Measurements from ENCODE around the gene PCGF3.

Gene PCGF3

GRCh38 chr4:661881-662761 lies 43.5 kb upstream of the PCGF3 start:
- TF ChIP-seq ZBTB7A (IDR thresholded peaks at IDR 0.05; ENCODE audit: low read depth), result no peak
- TF ChIP-seq TCF12 (IDR thresholded peaks at IDR 0.05; ENCODE audit: low read depth), result no peak
- TF ChIP-seq TAF1 (IDR thresholded peaks at IDR 0.05; ENCODE audit: low read depth), result no peak
- TF ChIP-seq CREB1 (IDR thresholded peaks at IDR 0.05; ENCODE audit: low read depth), result no peak
- no peak for TF ChIP-seq CEBPB (IDR thresholded peaks at IDR 0.05)
- TF ChIP-seq MAX (IDR thresholded peaks at IDR 0.05), result no peak
- TF ChIP-seq FOXM1 (IDR thresholded peaks at IDR 0.05; ENCODE audit: borderline replicate concordance, low read depth), result no peak
- no peak for TF ChIP-seq EP300 (IDR thresholded peaks at IDR 0.05; ENCODE audit: borderline replicate concordance)
- TF ChIP-seq REST (IDR thresholded peaks at IDR 0.05; ENCODE audit: low read depth), result no peak
- TF ChIP-seq USF1 (IDR thresholded peaks at IDR 0.05), result no peak
- TF ChIP-seq RAD21 (IDR thresholded peaks at IDR 0.05; ENCODE audit: low read depth), result no peak
- no peak for TF ChIP-seq NFIC (IDR thresholded peaks at IDR 0.05)
- TF ChIP-seq TEAD4 (IDR thresholded peaks at IDR 0.05), result no peak
- TF ChIP-seq EGR1 (IDR thresholded peaks at IDR 0.05), result no peak
- no peak for TF ChIP-seq YY1 (IDR thresholded peaks at IDR 0.05; ENCODE audit: low read depth)

GRCh38 chr4:663046-663437 lies 42.6 kb upstream of the PCGF3 start:
- TF ChIP-seq TAF1 (IDR thresholded peaks at IDR 0.05; ENCODE audit: low read depth) (no peak), NFIC (IDR thresholded peaks at IDR 0.05) (no peak), CEBPB (IDR thresholded peaks at IDR 0.05) (no peak)

- TF ChIP-seq REST (IDR thresholded peaks at IDR 0.05; ENCODE audit: low read depth), result no peak
- peak; percentile 49; the same call in 1 of the 2 replicates for TF ChIP-seq EGR1 (IDR thresholded peaks at IDR 0.05)
- TF ChIP-seq TCF12 (IDR thresholded peaks at IDR 0.05; ENCODE audit: low read depth), result no peak
- peak; percentile 83 for TF ChIP-seq USF1 (IDR thresholded peaks at IDR 0.05)
- TF ChIP-seq TAF1 (IDR thresholded peaks at IDR 0.05; ENCODE audit: low read depth), result no peak
- no peak; the same call in 1 of the 2 replicates for TF ChIP-seq ZBTB7A (IDR thresholded peaks at IDR 0.05; ENCODE audit: low read depth)
- TF ChIP-seq MAX (IDR thresholded peaks at IDR 0.05), result peak; percentile 14; the same call in 1 of the 2 replicates
Measured at GRCh38 chr4:663438-664428, 41.9 kb upstream of the PCGF3 start.

GRCh38 chr4:664713-665231 lies 40.9 kb upstream of the PCGF3 start:
- no peak for TF ChIP-seq FOXM1 (IDR thresholded peaks at IDR 0.05; ENCODE audit: borderline replicate concordance, low read depth)
- no peak for TF ChIP-seq USF1 (IDR thresholded peaks at IDR 0.05)
- no peak for TF ChIP-seq EGR1 (IDR thresholded peaks at IDR 0.05)
- no peak for TF ChIP-seq TAF1 (IDR thresholded peaks at IDR 0.05; ENCODE audit: low read depth)
- TF ChIP-seq TEAD4 (IDR thresholded peaks at IDR 0.05), result no peak
- no peak for TF ChIP-seq EP300 (IDR thresholded peaks at IDR 0.05; ENCODE audit: borderline replicate concordance)
- TF ChIP-seq ZBTB7A (IDR thresholded peaks at IDR 0.05; ENCODE audit: low read depth), result no peak
- no peak for TF ChIP-seq TCF12 (IDR thresholded peaks at IDR 0.05; ENCODE audit: low read depth)

GRCh38 chr4:665381-665750 lies 40.3 kb upstream of the PCGF3 start:
- TF ChIP-seq ZBTB7A (IDR thresholded peaks at IDR 0.05; ENCODE audit: low read depth) (no peak), CREB1 (IDR thresholded peaks at IDR 0.05; ENCODE audit: low read depth) (no peak), NFIC (IDR thresholded peaks at IDR 0.05) (no peak), EGR1 (IDR thresholded peaks at IDR 0.05) (no peak), TEAD4 (IDR thresholded peaks at IDR 0.05) (no peak), RAD21 (IDR thresholded peaks at IDR 0.05; ENCODE audit: low read depth) (no peak), TCF12 (IDR thresholded peaks at IDR 0.05; ENCODE audit: low read depth) (no peak), REST (IDR thresholded peaks at IDR 0.05; ENCODE audit: low read depth) (no peak)
